Endothelial cell of umbilical vein (primary cell): ENCODE results near the gene ADAMTS12. TPM values are rescaled to one million over a fixed set of nuclear protein-coding genes. Genes with fewer than 3 reads are reported as not detected.

Experiments
- BruUV-seq: library from RNA; stranded (reverse); fragments of 400-500 nt; replicated peaks from 2 replicates; lab custom pipeline; 2021; lab: Mats Ljungman, UMichigan
- CTCF ChIA-PET: fragments of 300-600, 350-600 bp; sonication (Branson Sonifier 250); formaldehyde crosslinking; loops from one replicate; lab custom pipeline; 2021; ENCODE audit warnings: antibody characterized with exemption, inconsistent platforms; lab: Charles Lee
- POLR2A ChIA-PET: fragments of 300-600, 350-600 bp; sonication (Branson Sonifier 250); formaldehyde crosslinking; loops from one replicate; lab custom pipeline; 2021; ENCODE audit warnings: antibody characterized with exemption, inconsistent platforms; lab: Charles Lee
- DNase-seq: peaks from one replicate; pipeline ENCODE4 v3.0.0-alpha.2; 2011; ENCODE audit warnings: low read depth, low spot score
- FAIRE-seq: peaks from 2 replicates; lab custom pipeline; 2011; peaks lifted over from hg19 to GRCh38; lab: Jason Lieb, UNC
- H2AFZ ChIP-seq: 2 replicates; pipeline ENCODE4 v1.6.0; 2012; ENCODE audit warnings: low read depth, low read length, control low read depth, inconsistent platforms
- H3K27ac ChIP-seq: 2 replicates; pipeline ENCODE4 v1.5.1; 2011; ENCODE audit warnings: low read depth, mild to moderate bottlenecking, control low read depth, low read length, moderate library complexity; ENCODE audit not compliant: insufficient read depth
- H3K27me3 ChIP-seq, 2 experiments: 2 replicates each; pipeline versions ENCODE4 v1.6.0 to v1.6.1; 2011; ENCODE audit warnings: low read length in 2 of 2, mixed read lengths in 1 of 2; ENCODE audit not compliant: control insufficient read depth in 2 of 2, insufficient read depth in 2 of 2
- H3K36me3 ChIP-seq, 2 experiments: 2 replicates in 1 of 2; 3 replicates in 1 of 2; pipeline ENCODE4 v1.5.1; 2011; ENCODE audit warnings: low read length in 2 of 2, mild to moderate bottlenecking in 1 of 2, moderate library complexity in 1 of 2; ENCODE audit not compliant: control insufficient read depth in 2 of 2, insufficient read depth in 2 of 2; ENCODE audit errors: extremely low read depth in 1 of 2
- H3K4me1 ChIP-seq: 3 replicates; pipeline ENCODE4 v1.5.1; 2011; ENCODE audit warnings: mild to moderate bottlenecking, low read length; ENCODE audit not compliant: control insufficient read depth, insufficient read depth; ENCODE audit errors: extremely low read depth
- H3K4me2 ChIP-seq: 2 replicates; pipeline ENCODE4 v1.6.1; 2011; ENCODE audit warnings: low read length, control low read depth, mixed read lengths; ENCODE audit not compliant: insufficient read depth
- H3K4me3 ChIP-seq, 3 experiments: fragments of 200-600 bp in 1 of 3; sonication (generic), shearing (Covaris generic) in 1 of 3; replicated peaks in 1 of 3; 2 replicates each; pipeline ENCODE4 v1.5.1; 2011 to 2016; ENCODE audit warnings: control low read depth in 3 of 3, low read length in 3 of 3, mild to moderate bottlenecking in 2 of 3, inconsistent platforms in 1 of 3, low read depth in 1 of 3, moderate library complexity in 1 of 3; ENCODE audit not compliant: insufficient read depth in 1 of 3
- H3K79me2 ChIP-seq: 2 replicates; pipeline ENCODE4 v1.6.0; 2012; ENCODE audit warnings: low read length, inconsistent platforms; ENCODE audit not compliant: control insufficient read depth, insufficient read depth
- H3K9ac ChIP-seq: replicated peaks from 2 replicates; pipeline ENCODE3; 2011; ENCODE audit warnings: low read length, control low read depth; ENCODE audit not compliant: insufficient read depth; ENCODE audit errors: extremely low read depth
- H3K9me1 ChIP-seq: replicated peaks from 3 replicates; pipeline ENCODE4 v1.6.0; 2011; ENCODE audit warnings: mild to moderate bottlenecking, low read length; ENCODE audit not compliant: control insufficient read depth, insufficient read depth; ENCODE audit errors: extremely low read depth
- H3K9me3 ChIP-seq: replicated peaks from 2 replicates; pipeline ENCODE4 v1.5.1; 2012; ENCODE audit warnings: low read length, inconsistent platforms; ENCODE audit not compliant: control insufficient read depth, insufficient read depth
- H4K20me1 ChIP-seq: replicated peaks from 2 replicates; pipeline ENCODE3; 2011; ENCODE audit warnings: mild to moderate bottlenecking, low read length; ENCODE audit not compliant: control insufficient read depth, insufficient read depth; ENCODE audit errors: extremely low read depth
- CTCF ChIP-seq, 2 donors: IDR thresholded peaks; 1 replicate in 1 of 2; 2 replicates in 1 of 2; pipeline ENCODE4 v1.5.1; 2011; ENCODE audit warnings: low read length in 2 of 2, mild to moderate bottlenecking in 2 of 2, moderate library complexity in 2 of 2, control low read depth in 1 of 2, inconsistent platforms in 1 of 2, low read depth in 1 of 2; ENCODE audit not compliant: insufficient read depth in 1 of 2; ENCODE audit errors: extremely low read depth in 1 of 2
- EZH2 ChIP-seq: IDR thresholded peaks from 2 replicates; pipeline ENCODE4 v1.6.1; 2012; ENCODE audit warnings: borderline replicate concordance, low read depth, mild to moderate bottlenecking, moderate library complexity, low read length, inconsistent platforms; ENCODE audit not compliant: severe bottlenecking
- FOS ChIP-seq: IDR thresholded peaks from 2 replicates; pipeline ENCODE4 v1.6.1; 2011; ENCODE audit warnings: mild to moderate bottlenecking, low read length, moderate library complexity, borderline replicate concordance; ENCODE audit not compliant: insufficient read depth
- GATA2 ChIP-seq: IDR thresholded peaks from 2 replicates; pipeline ENCODE4 v1.7.0; 2011; ENCODE audit warnings: low read depth, mild to moderate bottlenecking, moderate library complexity, mixed read lengths, low read length; ENCODE audit not compliant: insufficient read length, insufficient read depth
- JUN ChIP-seq: IDR thresholded peaks from 2 replicates; pipeline ENCODE4 v1.6.1; 2011; ENCODE audit warnings: borderline replicate concordance, low read depth; ENCODE audit not compliant: insufficient read length, insufficient read depth
- MAX ChIP-seq: IDR thresholded peaks from 2 replicates; pipeline ENCODE4 v1.6.1; 2011; ENCODE audit not compliant: insufficient read depth, insufficient read length
- MYC ChIP-seq: IDR thresholded peaks from one replicate; pipeline ENCODE4 v1.6.1; 2011; ENCODE audit warnings: mild to moderate bottlenecking, low read depth, low read length
- POLR2A ChIP-seq: IDR thresholded peaks from 2 replicates; pipeline ENCODE4 v1.6.1; 2012; ENCODE audit warnings: low read depth, mild to moderate bottlenecking, control low read depth, low read length
- POLR2AphosphoS5 ChIP-seq: IDR thresholded peaks from 2 replicates; pipeline ENCODE4 v1.6.1; 2012; ENCODE audit warnings: low read depth, mild to moderate bottlenecking, control low read depth, low read length, moderate library complexity; ENCODE audit not compliant: insufficient read depth
- dilution Hi-C: fragments of 300-500 bp; cut with MboI; formaldehyde crosslinking; loops from one replicate; pipeline ENCODE4 v1.15.0; 2019; ENCODE audit warnings: low sequenced_read_pairs; ENCODE audit not compliant: extremely low pct_ligation_motif_present
- intact Hi-C: fragments of 100-400 bp; cut with micrococcal nuclease; formaldehyde crosslinking; loops from one replicate; pipeline ENCODE4 v1.10.0; 2022
- polyA plus RNA-seq, 4 experiments: library from polyadenylated mRNA; depleted of rRNA in 3 of 4; stranded (reverse) in 3 of 4; unstranded in 1 of 4; fragments of >200 nt; gene quantifications; 2 replicates each; pipeline versions ENCODE4 v1.2.1 to v1.2.3, GENCODE V29; 2011 to 2012; ENCODE audit warnings: missing spikeins in 1 of 4
- total RNA-seq: library from RNA; stranded (reverse); gene quantifications from 2 replicates; pipeline ENCODE4 v1.2.3, GENCODE V29; 2021

Gene ADAMTS12
- total and polyA plus RNA-seq, 2 donors (not counting 3 experiments of a cell fraction or from before 2014, with no cell fraction given), result 0.88 TPM; not detected in 1

- DNase-seq, result no peak
- H3K4me1 ChIP-seq, result no peaks in the 10 kb centered on the region
- no peak overlapping the region for H3K4me2 ChIP-seq
- ChIA-PET CTCF (interaction anchor here (1.0 to 1.4 kb wide), 3 partner anchors 14 to 235 kb away, joined by 3 to 4 read pairs (median 3); no protein-coding TSS in a partner anchor), POLR2A (no interaction called here)
- BruUV-seq, result no TSS peak
- no peak for FAIRE-seq
- no peak overlapping the region for H3K9ac ChIP-seq
- H3K9me3 ChIP-seq, result no peaks in the 10 kb centered on the region
- H3K36me3 ChIP-seq, result no peaks in the 10 kb centered on the region
- H3K27me3 ChIP-seq, result peaks cover 0 to 4% of the 10 kb centered on the region in 2 experiments
- dilution Hi-C loops (no loop called here), intact Hi-C loops (no loop called here)
- no peaks in the 10 kb centered on the region for H3K9me1 ChIP-seq
- H3K4me3 ChIP-seq, result no peak overlapping the region
- H3K79me2 ChIP-seq, result no peaks in the 10 kb centered on the region
- no peak for TF ChIP-seq MAX
- TF ChIP-seq POLR2A, result no peak
- no peak for TF ChIP-seq MYC
- no peak for TF ChIP-seq GATA2
- TF ChIP-seq FOS, result no peak
- TF ChIP-seq POLR2AphosphoS5, result no peak
- TF ChIP-seq EZH2, result no peak
- no peak for TF ChIP-seq CTCF (IDR thresholded peaks at IDR 0.05; ENCODE audit: extremely low read depth in 1 of 2, insufficient read depth in 1 of 2, low read depth in 1 of 2, low read length in 2 of 2)
- no peak for TF ChIP-seq JUN
- H3K27ac ChIP-seq, result no peak overlapping the region
- no peak overlapping the region for H2AFZ ChIP-seq
- no peaks in the 10 kb centered on the region for H4K20me1 ChIP-seq
Measured at GRCh38 chr5:33735072-33735471, 156.7 kb downstream of the ADAMTS12 start.
